GM03348 (cell line): ENCODE data around the gene C14orf93.
"Not testable (repeated sequence)": the region's sequence is repeated elsewhere in the genome, so short reads cannot be mapped to it uniquely, and the experiment has no call there.

ENCODE experiments used
- DNase-seq: peaks from one replicate; pipeline ENCODE4 v3.0.0; 2012; ENCODE audit warnings: low spot score

Gene C14orf93

DNA sequence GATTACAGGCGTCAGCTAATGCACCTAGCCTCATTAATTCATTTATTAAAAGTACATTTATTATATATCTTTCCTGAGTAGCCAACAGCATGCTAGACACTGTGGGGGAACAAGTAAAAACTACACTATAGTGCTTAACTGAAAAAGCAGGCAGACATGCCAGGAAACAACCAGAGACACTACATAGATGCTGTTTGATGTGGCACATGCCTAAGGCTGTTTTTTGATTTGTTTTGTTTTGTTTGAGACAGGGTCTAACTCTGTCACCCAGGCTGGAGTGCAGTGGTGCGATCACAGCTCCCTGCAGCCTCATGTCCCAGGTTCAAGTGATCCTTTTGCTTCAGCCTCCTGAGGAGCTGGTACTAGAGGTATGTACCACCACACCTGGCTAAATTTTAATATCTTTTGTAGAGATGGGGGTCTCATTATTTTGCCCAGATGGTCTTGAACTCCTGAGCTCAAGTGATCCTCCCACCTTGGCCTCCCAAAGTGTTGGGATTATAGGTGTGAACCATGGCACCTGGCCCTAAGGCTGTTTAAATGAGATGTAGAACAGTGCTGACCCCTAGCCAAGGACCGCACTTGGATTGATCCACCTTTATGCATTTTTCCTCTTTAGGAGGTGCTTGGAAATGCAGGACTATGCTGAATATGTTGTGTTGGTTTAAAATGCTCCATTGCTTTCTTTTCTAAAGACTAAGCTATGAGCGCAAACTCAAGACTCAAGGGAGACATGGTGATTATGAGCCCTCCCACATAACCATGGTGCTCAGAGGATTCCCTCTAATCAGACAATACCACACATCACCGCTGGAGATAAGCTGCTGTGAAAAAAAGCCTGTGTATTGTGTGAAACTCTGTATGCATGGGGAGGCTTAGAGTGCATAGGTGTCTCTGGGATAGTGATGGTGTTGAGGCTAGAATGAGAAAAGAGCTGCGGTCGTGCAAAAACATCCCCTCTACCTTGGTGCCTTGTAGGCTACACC lies 10.5 kb upstream of the C14orf93 start:
- DNase-seq, result no peak

DNA sequence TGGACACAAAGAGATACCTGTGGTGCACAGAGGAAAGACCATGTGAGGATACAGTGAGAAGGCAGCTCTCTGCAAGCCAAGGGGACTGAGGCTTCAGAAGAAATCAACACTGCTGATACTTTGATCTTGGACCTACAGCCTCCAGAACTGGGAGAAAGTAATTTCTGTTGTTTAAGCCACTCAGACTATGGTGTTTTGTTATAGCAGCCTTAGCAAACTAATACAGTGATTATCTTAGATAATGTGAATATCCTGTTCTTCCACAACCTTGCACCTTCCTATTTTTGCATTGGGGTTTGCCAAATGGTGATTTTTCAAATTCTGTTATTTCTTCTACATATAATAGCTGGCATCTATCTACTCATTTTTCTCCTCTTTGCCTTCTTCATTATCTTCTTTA lies 8.2 kb upstream of the C14orf93 start:
- DNase-seq, result no peak

DNA sequence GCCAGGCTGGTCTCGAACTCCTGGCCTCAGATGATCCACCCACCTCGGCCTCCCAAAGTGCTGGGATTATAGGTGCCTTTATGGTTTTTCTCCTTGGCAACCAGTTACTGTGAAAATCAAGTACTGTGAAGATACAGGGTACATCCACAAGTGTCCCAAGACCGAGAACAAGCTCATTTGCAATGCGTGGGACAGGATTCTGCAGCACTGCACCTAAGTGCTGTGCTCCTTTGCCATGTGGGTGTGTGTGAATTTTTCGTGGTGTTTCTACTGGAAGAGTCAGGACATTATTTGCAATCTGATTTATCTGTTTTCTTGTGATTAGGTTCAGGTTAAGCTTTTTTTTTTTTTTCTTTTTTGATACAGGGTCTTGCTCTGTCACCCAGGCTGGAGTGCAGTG lies 7.1 kb upstream of the C14orf93 start:
- no peak for DNase-seq

DNA sequence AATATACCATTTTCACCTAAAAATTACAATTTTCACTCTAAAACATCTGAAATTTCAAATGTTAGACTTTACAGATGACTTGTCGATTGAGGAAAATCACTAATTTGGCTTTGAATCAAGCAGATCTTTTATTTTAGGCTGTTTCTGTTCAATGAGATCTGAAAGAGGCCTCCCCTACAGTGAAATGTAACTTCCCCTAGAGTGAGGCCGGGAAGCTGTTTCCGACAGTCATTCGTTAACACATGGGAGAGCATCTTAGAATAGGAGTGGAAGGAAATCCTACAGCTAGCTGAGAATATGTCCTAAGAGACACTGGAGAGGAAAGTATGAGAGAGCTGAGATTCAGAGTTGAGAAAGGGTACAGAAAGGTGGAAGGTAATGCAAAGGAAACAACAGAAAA lies 5.7 kb upstream of the C14orf93 start:
- no peak for DNase-seq

DNA sequence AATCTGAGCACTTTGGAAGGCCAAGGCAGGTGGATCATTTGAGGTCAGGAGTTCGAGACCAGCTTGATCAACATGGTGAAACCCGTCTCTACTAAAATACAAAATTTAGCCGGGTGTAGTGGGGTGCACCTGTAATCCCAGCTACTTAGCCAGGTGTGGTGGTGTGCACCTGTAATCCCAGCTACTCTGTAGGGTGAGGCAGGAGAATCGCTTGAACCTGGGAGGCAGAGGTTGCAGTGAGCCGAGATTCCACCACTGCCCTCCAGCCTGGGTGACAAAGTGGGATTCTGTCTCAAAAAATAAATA lies 3.8 kb upstream of the C14orf93 start:
- DNase-seq, result not testable (repeated sequence)

DNA sequence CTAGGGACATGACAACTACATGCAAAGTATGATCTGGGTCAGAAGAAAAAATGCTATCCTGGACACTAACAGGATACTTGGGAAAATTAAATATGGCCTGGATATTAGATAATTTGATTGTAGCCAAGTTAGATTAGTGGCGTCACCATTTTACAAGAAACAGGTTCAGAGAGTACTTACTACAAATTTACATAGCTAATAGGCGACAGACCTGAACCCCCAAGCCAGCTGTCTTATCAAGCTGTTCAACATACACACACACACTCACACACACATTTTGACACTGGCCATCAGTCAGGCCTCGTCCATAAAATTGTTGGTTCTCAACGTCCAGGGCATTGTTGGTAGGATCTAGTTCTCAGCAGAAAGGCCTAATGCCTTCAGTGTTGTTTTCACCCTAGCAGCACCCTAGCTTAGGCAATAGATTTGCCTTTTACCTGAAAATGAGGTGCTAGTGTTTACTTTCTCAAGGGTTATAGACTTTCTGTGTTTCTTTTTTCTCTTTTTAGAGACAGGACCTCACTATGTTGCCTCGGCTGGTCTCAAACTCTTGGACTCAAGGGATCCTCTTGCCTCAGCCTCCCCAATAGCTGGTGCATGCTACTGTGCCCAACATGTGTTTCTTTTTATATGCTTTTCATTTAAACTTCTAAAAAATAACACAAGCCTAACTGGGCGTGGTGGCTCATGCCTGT lies 3.3 kb upstream of the C14orf93 start:
- DNase-seq, result no peak

DNA sequence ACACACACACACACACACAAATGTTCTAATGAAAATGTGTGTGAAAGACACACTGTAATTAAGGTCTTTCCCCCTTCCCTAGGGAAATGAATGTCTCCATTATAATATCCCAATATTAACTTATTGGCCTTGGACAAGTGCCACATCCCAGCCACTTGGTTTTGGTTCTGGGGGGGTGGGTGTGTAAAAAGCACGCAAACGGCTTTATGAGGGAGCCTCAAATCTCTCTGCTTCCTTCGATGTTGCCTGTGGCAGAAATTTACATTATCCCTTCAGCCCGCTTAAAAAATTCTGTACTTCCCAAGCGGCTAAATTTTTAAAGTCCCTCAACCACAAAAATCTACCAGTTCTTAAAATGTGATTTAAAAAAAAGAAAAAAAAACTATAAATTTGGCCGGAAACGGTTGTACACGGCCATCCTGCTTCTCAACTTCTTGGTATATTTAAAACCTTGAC lies 432 bp downstream of the C14orf93 start:
- no peak for DNase-seq

DNA sequence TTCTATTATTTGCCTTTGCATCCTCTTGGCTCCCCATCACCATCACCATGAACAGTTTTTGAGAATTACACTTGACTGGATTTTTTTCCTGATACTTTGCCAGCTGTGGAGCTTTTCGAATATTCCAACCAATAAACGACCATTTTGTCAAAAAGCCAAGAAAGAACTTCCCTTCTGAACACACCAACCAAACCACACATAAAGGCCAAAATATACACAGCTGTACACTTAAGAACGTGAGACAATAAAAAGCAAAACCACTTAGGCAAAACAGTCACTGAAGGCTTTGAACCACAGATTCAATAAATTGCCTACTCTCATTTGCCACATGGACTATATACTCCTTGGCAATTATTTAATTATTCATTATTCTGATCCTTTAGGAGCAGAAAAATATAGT lies 1.1 kb downstream of the C14orf93 start:
- no peak for DNase-seq

DNA sequence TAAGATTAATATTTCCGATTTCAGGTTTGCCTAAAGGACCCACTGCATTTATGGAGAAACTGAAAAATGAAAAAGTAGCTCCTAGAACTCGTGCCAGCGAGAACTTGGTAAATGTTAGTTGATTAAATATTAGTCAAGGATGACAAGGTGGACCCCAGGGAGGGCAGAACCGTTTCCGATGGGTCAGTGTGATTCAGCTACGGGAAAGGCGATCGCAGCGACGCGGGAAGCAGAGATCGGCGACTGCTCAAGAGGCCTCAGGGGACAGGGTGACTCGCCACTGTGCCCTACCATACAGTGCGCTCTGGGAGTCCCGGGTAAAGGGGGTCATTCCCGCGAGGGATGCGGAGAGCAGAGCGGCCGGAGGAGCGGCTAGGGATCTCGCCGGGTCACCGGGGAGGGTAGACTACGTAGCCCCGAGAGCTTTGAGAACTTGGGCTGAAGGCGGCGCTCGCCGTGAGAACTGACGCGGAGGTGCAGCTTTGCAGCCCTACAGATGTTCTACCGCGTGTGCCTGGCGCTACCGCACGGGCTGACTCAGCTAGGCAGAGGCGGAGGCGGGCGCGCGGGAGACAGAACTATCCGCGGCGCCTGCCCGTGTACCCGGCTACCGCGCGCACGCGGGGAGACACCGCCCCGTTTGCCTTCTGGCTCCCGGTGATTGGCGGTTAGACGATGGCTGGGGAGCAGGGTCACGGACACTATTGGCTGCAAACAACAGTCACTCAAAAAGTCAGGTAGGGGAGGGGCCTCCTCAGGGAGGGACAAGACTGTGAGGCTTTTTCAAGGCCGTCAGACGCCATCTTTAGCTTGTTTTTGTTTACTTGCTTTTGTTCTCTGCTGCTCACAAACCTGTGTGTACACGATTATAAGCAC lies 3.2 kb downstream of the C14orf93 start:
- DNase-seq, result peak; percentile 99

DNA sequence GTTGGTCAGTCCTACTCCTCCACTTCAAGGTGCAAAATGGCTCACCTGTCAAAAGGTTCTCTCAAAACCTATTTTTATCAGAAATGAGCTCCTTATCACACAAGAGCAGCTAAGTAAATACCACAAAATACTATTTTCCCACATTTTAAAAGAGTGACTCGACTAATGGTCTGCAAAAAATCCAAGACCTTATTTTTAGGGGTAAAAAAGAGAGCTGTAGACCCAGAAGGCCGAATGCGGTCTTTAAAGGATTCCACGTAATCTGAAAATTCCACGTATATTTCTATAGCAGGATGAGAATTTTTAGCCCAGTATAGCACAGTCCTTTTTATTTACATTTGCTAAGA lies 3.8 kb downstream of the C14orf93 start:
- DNase-seq, result no peak

DNA sequence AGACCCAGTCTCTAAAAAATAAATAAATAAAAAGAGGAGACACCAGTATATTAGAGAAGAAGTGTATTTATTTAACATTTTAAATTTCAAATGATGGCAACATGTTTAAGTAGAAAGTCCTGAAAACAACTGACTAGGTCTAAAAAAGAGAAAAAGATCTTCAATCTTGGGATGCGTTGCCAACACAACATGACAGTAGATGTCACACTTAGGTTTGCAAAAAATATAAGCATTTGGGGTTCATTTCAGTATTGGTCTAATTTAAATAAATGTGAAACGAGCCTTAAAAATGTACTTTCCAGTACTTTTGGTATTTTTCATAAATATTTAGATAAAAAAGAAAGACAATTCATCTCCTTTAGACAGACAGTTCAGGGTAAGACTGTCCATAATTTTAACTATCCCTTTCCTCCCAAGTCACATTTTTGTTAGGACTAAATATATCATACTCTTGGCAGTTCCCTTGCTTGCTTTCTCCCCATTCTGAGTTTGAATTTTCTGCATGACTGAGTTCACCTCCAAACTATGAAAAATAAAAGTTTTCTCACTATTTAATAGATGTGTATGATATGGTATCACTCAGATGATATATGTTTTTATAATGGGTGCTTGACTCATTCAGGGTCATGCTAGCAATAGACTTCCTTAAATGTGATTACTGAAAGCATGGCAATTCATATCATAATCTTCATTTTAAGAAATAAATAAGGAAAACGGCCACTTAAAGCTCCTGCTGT lies 4.3 kb downstream of the C14orf93 start:
- no peak for DNase-seq

DNA sequence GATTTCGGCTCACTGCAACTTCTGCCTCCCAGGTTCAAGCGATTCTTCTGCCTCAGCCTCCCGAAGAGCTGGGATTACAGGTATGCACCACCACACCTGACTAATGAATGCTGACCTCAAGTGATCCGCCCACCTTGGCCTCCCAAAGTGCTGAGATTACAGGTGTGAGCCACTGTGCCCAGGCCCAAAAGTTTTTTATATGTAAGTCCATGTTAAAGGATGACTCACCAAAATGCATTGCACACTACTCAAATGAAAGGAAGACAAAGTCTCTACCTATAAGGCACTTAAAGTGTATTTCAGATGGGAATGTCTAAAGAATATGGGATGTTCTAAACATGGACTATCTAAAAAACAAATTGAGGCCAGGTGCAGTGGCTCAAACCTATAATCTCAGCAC lies 5.7 kb downstream of the C14orf93 start:
- DNase-seq, result not testable (repeated sequence)

DNA sequence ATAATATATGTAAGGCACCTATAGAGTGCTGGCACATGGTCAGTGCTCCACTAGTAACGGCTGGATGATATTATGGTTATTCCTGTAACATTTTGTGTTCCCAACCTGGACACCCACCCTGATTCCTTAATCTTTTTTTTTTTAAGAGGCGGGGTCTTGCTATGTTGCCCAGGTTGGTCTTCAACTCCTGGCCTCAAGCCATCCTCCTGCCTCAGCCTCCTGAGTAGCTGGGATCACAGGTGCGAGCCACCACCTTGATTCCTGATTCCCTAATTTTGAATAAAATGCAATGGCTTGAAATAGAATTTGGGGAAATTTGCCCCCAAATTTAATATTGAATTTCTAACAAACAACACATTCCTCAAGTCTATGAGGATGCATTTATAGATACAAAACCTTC lies 7.4 kb downstream of the C14orf93 start:
- DNase-seq, result no peak

DNA sequence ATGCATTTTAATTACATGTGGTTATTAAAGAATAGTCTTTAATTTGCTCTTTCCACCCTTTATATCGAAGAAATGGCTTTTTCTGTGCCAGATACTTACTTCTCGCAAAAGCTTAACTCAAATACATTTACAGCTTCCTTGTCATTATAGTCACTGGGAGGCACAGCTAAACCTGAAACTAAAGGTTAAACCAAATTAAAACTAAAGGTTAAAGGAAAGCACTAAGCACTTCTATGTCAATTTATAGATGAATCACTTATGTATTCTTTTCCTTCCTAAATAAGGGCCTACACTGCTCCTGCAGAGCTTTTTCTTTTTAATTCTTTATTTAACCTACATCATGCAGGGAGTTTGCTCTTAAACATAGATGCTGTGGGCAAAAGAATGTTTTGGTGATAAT lies 9.1 kb downstream of the C14orf93 start:
- DNase-seq, result no peak

DNA sequence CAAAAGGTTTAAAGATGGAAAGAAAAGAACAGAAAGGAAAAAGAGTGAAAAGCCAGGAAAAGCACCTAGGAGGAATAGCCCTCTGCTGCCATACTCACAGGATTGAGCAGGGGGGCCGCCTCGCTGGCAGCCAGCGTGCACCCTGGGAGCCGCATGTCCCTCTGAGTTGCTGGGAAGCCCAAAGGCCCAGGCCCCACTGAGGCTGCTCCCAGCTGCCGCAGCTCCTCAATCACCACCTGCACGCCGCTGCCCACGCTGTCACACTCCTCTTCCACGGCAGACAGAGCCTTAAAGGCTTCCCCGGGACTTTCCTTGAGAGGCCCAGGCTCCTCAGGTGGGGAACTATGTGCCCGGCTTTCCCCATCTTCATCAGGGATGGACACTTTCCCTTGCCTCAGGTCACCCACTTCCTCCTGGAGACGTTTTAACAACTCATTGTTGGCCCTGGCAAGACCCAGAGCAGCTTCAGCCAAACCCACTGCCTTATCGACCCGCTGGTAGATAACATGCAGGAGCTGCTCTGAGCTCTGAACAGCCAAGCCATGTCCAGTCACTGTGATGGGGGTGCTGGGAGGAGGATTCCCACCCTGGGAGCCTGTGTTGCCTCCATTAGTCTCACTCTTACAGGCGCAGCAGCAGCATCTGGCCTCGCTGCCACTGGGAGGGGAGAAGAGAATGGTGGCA lies 11.5 kb downstream of the C14orf93 start:
- DNase-seq, result no peak

DNA sequence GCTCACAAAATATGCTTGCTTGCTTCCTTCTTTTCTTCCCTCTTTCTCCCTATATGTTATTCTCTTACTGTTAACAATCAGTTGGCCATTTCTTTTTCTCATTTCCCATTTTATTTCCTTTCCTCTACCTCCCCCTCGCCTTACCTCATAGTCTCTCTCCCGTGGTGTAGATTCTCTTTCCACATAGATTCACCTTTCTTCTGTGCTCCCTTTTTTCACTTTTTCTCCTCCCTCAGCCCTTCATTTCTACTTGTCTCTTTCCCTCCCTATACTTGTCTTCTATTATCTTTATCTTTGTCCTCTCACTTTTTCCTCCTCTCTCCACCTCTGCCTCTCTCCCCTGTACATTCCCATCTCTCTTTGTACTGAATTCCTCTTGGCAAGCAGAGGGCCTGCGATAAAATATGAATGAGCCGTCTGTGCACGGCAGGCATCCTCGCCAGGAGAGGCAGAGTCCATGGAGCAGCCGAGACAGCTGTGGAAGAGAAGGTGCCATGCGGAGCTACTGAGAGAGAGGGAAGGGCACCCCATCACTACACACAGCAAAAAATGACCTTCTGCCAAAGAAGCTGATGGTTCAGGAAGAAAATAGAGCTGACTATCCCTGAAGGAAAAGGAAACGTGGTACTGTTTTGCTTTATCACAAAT lies 12.1 kb downstream of the C14orf93 start:
- DNase-seq, result no peak

DNA sequence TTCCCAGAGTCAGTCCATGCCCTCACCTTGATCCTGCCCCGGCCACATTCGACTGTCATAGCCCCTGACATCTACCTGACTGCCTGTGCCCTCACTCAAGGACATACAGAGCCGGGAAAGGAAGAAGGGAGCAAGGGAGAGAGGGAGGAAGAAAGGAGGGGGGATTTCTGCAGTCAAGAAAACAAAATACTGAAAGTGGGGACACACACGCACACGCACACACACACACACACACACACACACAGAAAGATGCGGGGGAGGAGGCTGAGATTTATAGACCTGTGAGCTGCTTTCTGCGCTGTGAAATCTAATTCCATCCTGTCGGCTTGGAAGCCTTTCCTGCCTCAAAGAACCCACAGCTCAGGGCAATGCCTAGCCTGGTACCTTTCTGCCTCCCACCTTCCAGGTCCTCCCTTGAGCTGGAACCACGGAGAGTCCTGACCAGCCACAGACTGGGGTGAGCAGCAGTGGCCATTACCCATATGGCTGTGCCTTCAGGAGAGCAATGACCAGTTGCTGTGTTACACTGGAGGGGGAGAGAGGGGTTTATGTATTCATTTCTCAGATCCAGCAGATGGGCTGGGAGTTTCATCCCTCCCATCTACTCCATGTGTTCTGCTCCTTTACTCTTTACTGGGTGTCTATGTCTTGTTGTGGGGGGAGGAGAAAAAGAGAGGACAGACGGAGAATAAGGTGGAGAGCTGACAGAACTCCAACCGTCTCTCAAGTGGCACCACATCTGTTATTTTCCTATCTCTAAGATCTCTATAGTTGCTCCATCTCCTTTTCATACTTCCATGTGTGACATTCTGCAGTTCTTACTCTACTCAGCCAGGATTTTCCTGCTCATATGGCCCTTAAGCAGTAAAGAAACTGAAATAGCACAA lies 12.9 kb downstream of the C14orf93 start:
- DNase-seq, result no peak

DNA sequence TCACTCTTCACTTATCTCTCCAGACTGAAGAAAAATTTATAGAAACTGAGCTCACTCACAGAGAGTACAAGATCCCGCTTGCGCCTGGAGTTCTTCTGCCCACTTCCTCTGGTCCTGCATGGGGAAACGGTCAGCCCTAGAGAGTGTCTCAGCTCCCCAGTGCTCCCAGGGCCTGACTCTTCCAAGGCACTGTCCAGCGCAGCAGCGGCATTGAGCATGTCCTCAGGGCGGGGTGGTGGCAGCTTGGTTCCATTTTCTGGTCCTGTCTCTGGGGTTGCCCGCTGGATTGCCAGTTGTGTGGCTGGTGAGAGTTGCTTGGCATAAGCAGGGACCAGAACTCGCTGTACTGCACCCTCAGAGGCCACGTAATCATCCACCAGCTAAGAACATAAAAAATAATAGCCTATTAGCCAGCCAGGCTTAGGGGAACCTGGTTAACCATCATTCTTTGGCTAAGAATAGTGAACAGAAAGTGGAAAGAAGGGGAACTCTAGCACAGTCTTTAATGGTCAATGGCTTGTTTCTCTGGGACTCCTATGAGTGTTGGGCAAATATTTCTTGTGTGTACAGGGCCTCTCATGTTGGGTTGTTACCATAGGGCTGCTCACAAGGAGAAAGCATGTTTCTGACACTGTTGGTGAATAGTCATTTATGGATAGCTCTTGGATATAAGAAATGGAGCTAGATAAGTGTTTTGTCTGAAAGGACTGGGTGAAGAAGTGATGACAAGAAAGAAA lies 13.9 kb downstream of the C14orf93 start:
- no peak for DNase-seq

DNA sequence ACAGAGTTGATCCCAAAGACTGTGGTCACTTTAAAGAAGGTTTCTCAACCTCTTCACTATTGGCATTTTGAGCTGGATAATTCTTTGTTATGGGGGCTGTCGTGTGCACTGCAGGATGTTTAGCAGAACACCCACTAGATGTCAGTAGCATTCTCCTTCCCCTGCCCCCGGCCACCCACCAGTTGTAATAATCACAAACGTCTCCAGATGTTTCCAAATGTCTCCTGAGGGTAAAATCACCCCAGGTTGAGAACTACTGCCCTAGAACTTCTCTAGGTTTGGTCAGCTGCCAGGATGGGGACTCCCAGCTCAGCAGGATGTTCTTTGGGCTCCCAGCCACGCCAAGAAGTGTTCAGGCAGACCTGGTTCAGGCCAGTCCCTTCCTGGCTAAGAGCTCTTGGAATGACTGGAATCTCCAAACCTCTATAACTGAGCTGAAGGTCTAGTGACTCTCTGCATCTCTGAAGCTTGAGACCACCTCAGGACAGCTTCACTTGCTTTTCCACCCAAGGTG lies 15.1 kb downstream of the C14orf93 start:
- peak; percentile 54 for DNase-seq
